ENCODE results near the gene BORCS8. TPM values are rescaled to one million over a fixed set of nuclear protein-coding genes. Genes with fewer than 3 reads are reported as not detected.

The BORCS8 gene
- polyA plus RNA-seq, 1 donor from 2014 or later, result 75.6 TPM

- TF ChIP-seq RAD21 (conservative IDR thresholded peaks at IDR 0.05) (no peak), SMC3 (conservative IDR thresholded peaks at IDR 0.05; ENCODE audit: poor library complexity) (no peak), EP300 (conservative IDR thresholded peaks at IDR 0.05; ENCODE audit: poor library complexity, severe bottlenecking) (no peak)
- no peaks in the 10 kb centered on the region for H3K36me3 ChIP-seq (ENCODE audit: insufficient read depth, low read length)
- no peaks in the 10 kb centered on the region for H3K9me2 ChIP-seq (ENCODE audit: insufficient read depth, low read length)
- H3F3A ChIP-seq (ENCODE audit: insufficient read depth, low read length, poor library complexity, severe bottlenecking), result no peaks in the 10 kb centered on the region
- H2AFZ ChIP-seq (ENCODE audit: low read depth, low read length), result no peak overlapping the region
- no peak overlapping the region for H3K4me3 ChIP-seq (ENCODE audit: low read length)
- H4K20me1 ChIP-seq (ENCODE audit: insufficient read depth), result no peaks in the 10 kb centered on the region
- no peak overlapping the region for H3K4me2 ChIP-seq (ENCODE audit: low read length)
- no peaks in the 10 kb centered on the region for H3K79me2 ChIP-seq (replicated peaks; ENCODE audit: insufficient read depth, low read length)
- H3K9ac ChIP-seq (ENCODE audit: low read length), result no peak overlapping the region
- H3K27ac ChIP-seq (ENCODE audit: low read length), result no peak overlapping the region
- no peaks in the 10 kb centered on the region for H3K27me3 ChIP-seq (ENCODE audit: insufficient read depth, low read depth, low read length)
- no peaks in the 10 kb centered on the region for H3K9me3 ChIP-seq (ENCODE audit: low read length)
These were observed 45.1 kb downstream of the BORCS8 start for GRCh38 chr19:19146865-19147264.

- Histone ChIP-seq H3K9me3 (ENCODE audit: low read length) (no peaks in the 10 kb centered on the region), H3K36me3 (ENCODE audit: insufficient read depth, low read length) (no peaks in the 10 kb centered on the region), H3K9me2 (ENCODE audit: insufficient read depth, low read length) (no peaks in the 10 kb centered on the region), H3K9ac (ENCODE audit: low read length) (no peak overlapping the region), H3K79me2 (replicated peaks; ENCODE audit: insufficient read depth, low read length) (no peaks in the 10 kb centered on the region), H3F3A (ENCODE audit: insufficient read depth, low read length, poor library complexity, severe bottlenecking) (no peaks in the 10 kb centered on the region), H3K4me2 (ENCODE audit: low read length) (no peak overlapping the region), H2AFZ (ENCODE audit: low read depth, low read length) (peak overlapping the region; percentile 14), H3K27me3 (ENCODE audit: insufficient read depth, low read depth, low read length) (no peaks in the 10 kb centered on the region), H3K27ac (ENCODE audit: low read length) (no peak overlapping the region), H3K4me3 (ENCODE audit: low read length) (no peak overlapping the region), H4K20me1 (ENCODE audit: insufficient read depth) (no peaks in the 10 kb centered on the region)
- TF ChIP-seq RAD21 (conservative IDR thresholded peaks at IDR 0.05), result peak; percentile 84
- no peak for TF ChIP-seq REST (IDR thresholded peaks at IDR 0.05; ENCODE audit: borderline replicate concordance)
- no peak for TF ChIP-seq MXI1 (conservative IDR thresholded peaks at IDR 0.05; ENCODE audit: poor library complexity, severe bottlenecking)
- peak; percentile 86 for TF ChIP-seq CTCF (IDR thresholded peaks at IDR 0.05; ENCODE audit: poor library complexity, severe bottlenecking)
- no peak for TF ChIP-seq EP300 (conservative IDR thresholded peaks at IDR 0.05; ENCODE audit: poor library complexity, severe bottlenecking)
- TF ChIP-seq SMC3 (conservative IDR thresholded peaks at IDR 0.05; ENCODE audit: poor library complexity), result peak; percentile 79
- no peak for TF ChIP-seq POLR2AphosphoS5 (IDR thresholded peaks at IDR 0.05)
These were observed 46.0 kb downstream of the BORCS8 start for GRCh38 chr19:19145684-19146608.

Measured in neural cell (in vitro differentiated cells).